SK-N-SH (cell line): ENCODE measurements around the gene MCTP1. TPM values are rescaled to one million over a fixed set of nuclear protein-coding genes. Genes with fewer than 3 reads are reported as not detected.

Source experiments
- CTCF ChIA-PET: fragments of 300-600, 350-600 bp; formaldehyde crosslinking; extraction: SDS; loops from one replicate; lab custom pipeline; 2021; lab: Yijun Ruan, JAX
- POLR2A ChIA-PET: fragments of 350-600 bp; sonication (Branson Sonifier 250); formaldehyde crosslinking; extraction: SDS; loops from one replicate; lab custom pipeline; 2020; ENCODE audit warnings: antibody characterized with exemption, inconsistent platforms; lab: Yijun Ruan, JAX
- DNase-seq: peaks from one replicate; pipeline ENCODE4 v3.0.0; 2012
- H2AFZ ChIP-seq: fragments of 200-600 bp; sonication (generic); 2 replicates; pipeline ENCODE4 v1.8.1; 2016; ENCODE audit warnings: antibody characterized with exemption, mild to moderate bottlenecking, low read depth
- H3F3A ChIP-seq: fragments of 200-600 bp; sonication (generic); replicated peaks from 2 replicates; pipeline ENCODE3; 2016; ENCODE audit warnings: antibody characterized with exemption, mild to moderate bottlenecking; ENCODE audit not compliant: insufficient read depth
- H3K27ac ChIP-seq, 2 experiments: fragments of 200-500 bp in 1 of 2; fragments of 200-600 bp in 1 of 2; sonication (Bioruptor generic) in 1 of 2; sonication (generic), shearing (Covaris generic) in 1 of 2; 2 replicates each; pipeline versions ENCODE4 v1.5.1 to v1.6.1; 2014 to 2016; ENCODE audit warnings: low read depth in 2 of 2, inconsistent platforms in 1 of 2, low read length in 1 of 2, mild to moderate bottlenecking in 1 of 2, mixed read lengths in 1 of 2
- H3K27me3 ChIP-seq: fragments of 200-600 bp; sonication (generic), shearing (Covaris generic); 2 replicates; pipeline ENCODE4 v1.6.1; 2016; ENCODE audit warnings: mixed run types; ENCODE audit not compliant: insufficient read depth
- H3K36me3 ChIP-seq, 2 experiments: fragments of 200-500 bp in 1 of 2; fragments of 200-600 bp in 1 of 2; sonication (Bioruptor generic) in 1 of 2; sonication (generic) in 1 of 2; replicated peaks in 1 of 2; 2 replicates each; pipeline versions ENCODE3 to v1.5.1; 2014 to 2016; ENCODE audit warnings: low read length in 1 of 2, mild to moderate bottlenecking in 1 of 2; ENCODE audit not compliant: insufficient read depth in 2 of 2, control insufficient read depth in 1 of 2
- H3K4me1 ChIP-seq, 2 experiments: fragments of 200-500 bp in 1 of 2; fragments of 200-600 bp in 1 of 2; sonication (Bioruptor generic) in 1 of 2; sonication (generic), shearing (Covaris generic) in 1 of 2; 2 replicates each; pipeline versions ENCODE4 v1.5.1 to v1.6.1; 2014 to 2016; ENCODE audit warnings: low read depth in 1 of 2, low read length in 1 of 2, mixed run types in 1 of 2; ENCODE audit not compliant: insufficient read depth in 2 of 2, control insufficient read depth in 1 of 2
- H3K4me2 ChIP-seq: fragments of 200-600 bp; sonication (generic), shearing (Covaris generic); 2 replicates; pipeline ENCODE4 v1.6.1; 2017; ENCODE audit warnings: mixed run types
- H3K4me3 ChIP-seq, 2 experiments: fragments of 200-500 bp in 1 of 2; fragments of 200-600 bp in 1 of 2; sonication (Bioruptor generic) in 1 of 2; sonication (generic), shearing (Covaris generic) in 1 of 2; 2 replicates each; pipeline versions ENCODE4 v1.5.1 to v1.8.1; 2014 to 2016; ENCODE audit warnings: low read depth in 2 of 2, inconsistent platforms in 1 of 2, low read length in 1 of 2, mild to moderate bottlenecking in 1 of 2, mixed read lengths in 1 of 2, moderate library complexity in 1 of 2
- H3K79me2 ChIP-seq: fragments of 200-600 bp; sonication (generic); 2 replicates; pipeline ENCODE4 v1.8.1; 2017; ENCODE audit warnings: mild to moderate bottlenecking; ENCODE audit not compliant: insufficient read depth
- H3K9ac ChIP-seq: fragments of 200-600 bp; sonication (generic); 2 replicates; pipeline ENCODE4 v1.6.1; 2017; ENCODE audit warnings: mixed run types
- H3K9me2 ChIP-seq: fragments of 200-600 bp; sonication (generic); 2 replicates; pipeline ENCODE4 v1.6.1; 2017; ENCODE audit warnings: mixed run types
- H3K9me3 ChIP-seq: fragments of 200-600 bp; sonication (generic); 2 replicates; pipeline ENCODE4 v1.6.1; 2017; ENCODE audit warnings: mixed run types, mild to moderate bottlenecking, moderate library complexity
- H4K20me1 ChIP-seq: fragments of 200-600 bp; sonication (generic); 2 replicates; pipeline ENCODE4 v1.6.1; 2017; ENCODE audit warnings: mild to moderate bottlenecking, mixed run types; ENCODE audit not compliant: insufficient read depth
- FOSL2 ChIP-seq: IDR thresholded peaks from 2 replicates; pipeline ENCODE4 v1.4.0; 2012; ENCODE audit warnings: low read depth, mild to moderate bottlenecking, moderate library complexity, borderline replicate concordance
- FOXJ3 ChIP-seq: sonication (generic); formaldehyde crosslinking; IDR thresholded peaks from 2 replicates; pipeline ENCODE4 v1.5.1; 2020; ENCODE audit warnings: mild to moderate bottlenecking, missing genetic modification reagents
- FOXM1 ChIP-seq: IDR thresholded peaks from 2 replicates; pipeline ENCODE4 v1.4.0; 2012; ENCODE audit warnings: low read depth, mild to moderate bottlenecking
- JUND ChIP-seq: IDR thresholded peaks from 2 replicates; pipeline ENCODE4 v1.4.0; 2012
- MAX ChIP-seq: IDR thresholded peaks from 2 replicates; pipeline ENCODE4 v1.4.0; 2012; ENCODE audit warnings: low read depth
- NFIC ChIP-seq: IDR thresholded peaks from 2 replicates; pipeline ENCODE4 v1.4.0; 2012; ENCODE audit warnings: borderline replicate concordance
- NRF1 ChIP-seq: IDR thresholded peaks from 2 replicates; pipeline ENCODE4 v1.6.1; 2012; ENCODE audit warnings: low read depth, mild to moderate bottlenecking, low read length
- PBX3 ChIP-seq: IDR thresholded peaks from 2 replicates; pipeline ENCODE4; 2012
- RCOR1 ChIP-seq: fragments of 150-350 bp; IDR thresholded peaks from 2 replicates; pipeline ENCODE4 v1.6.1; 2017; ENCODE audit warnings: antibody characterized with exemption, low read length
- REST ChIP-seq: IDR thresholded peaks from 2 replicates; pipeline ENCODE4 v1.6.1; 2012; ENCODE audit warnings: mild to moderate bottlenecking, low read depth, low read length, moderate library complexity
- RFX5 ChIP-seq: IDR thresholded peaks from 2 replicates; pipeline ENCODE4 v1.6.1; 2012; ENCODE audit warnings: mild to moderate bottlenecking, improper control_type of control experiment, low read length
- RXRA ChIP-seq: IDR thresholded peaks from 2 replicates; pipeline ENCODE4 v1.4.0; 2012; ENCODE audit warnings: low read depth, mild to moderate bottlenecking, borderline replicate concordance
- SMC3 ChIP-seq: IDR thresholded peaks from 2 replicates; pipeline ENCODE4 v1.6.1; 2012; ENCODE audit warnings: low read depth, low read length, improper control_type of control experiment
- USF1 ChIP-seq: IDR thresholded peaks from 2 replicates; pipeline ENCODE4 v1.4.0; 2012; ENCODE audit warnings: low read depth, borderline replicate concordance
- USF2 ChIP-seq: fragments of 150-350 bp; IDR thresholded peaks from 2 replicates; pipeline ENCODE4 v1.6.1; 2017; ENCODE audit warnings: antibody characterized with exemption, low read length, low read depth, borderline replicate concordance
- WGBS: methylation state at CpG from one replicate; pipeline ENCODE4 v1.1.6; 2017; ENCODE audit warnings: low lambda C conversion rate; 5-methylcytosine and 5-hydroxymethylcytosine counted together
- polyA plus RNA-seq, 3 experiments: library from polyadenylated mRNA; depleted of rRNA; stranded (reverse); fragments of >200 nt; gene quantifications; 2 replicates each; pipeline ENCODE4 v1.2.3, GENCODE V29; 2012

MCTP1 gene
- polyA plus RNA-seq, 1 of the 3 experiments (the other 2 are of a cell fraction): 0.53 TPM

- H3K36me3 ChIP-seq: no peaks in the 10 kb centered on the region
- no peaks in the 10 kb centered on the region for H3K9me2 ChIP-seq
- H3K4me1 ChIP-seq: no peaks in the 10 kb centered on the region
- H3K27ac ChIP-seq: no peak overlapping the region
- H3K27me3 ChIP-seq: no peaks in the 10 kb centered on the region
- no peaks in the 10 kb centered on the region for H4K20me1 ChIP-seq
- no peaks in the 10 kb centered on the region for H3K9me3 ChIP-seq
- POLR2A ChIA-PET: no interaction called here
- H2AFZ ChIP-seq: no peak overlapping the region
- no peaks in the 10 kb centered on the region for H3K79me2 ChIP-seq
- H3F3A ChIP-seq: no peaks in the 10 kb centered on the region
- H3K4me3 ChIP-seq: no peak overlapping the region
- CTCF ChIA-PET: no interaction called here
- H3K4me2 ChIP-seq: no peak overlapping the region
- no peak overlapping the region for H3K9ac ChIP-seq
- 3% methylated on average over 2 of the region's 2 CpGs for WGBS
- DNase-seq: no peak
- TF ChIP-seq RFX5 (no peak), NRF1 (no peak), NFIC (no peak), RXRA (no peak), RCOR1 (no peak), FOXJ3 (CRISPR knock-in tag) (no peak), FOSL2 (no peak), MAX (no peak), JUND (no peak), REST (no peak), USF2 (no peak), PBX3 (no peak), FOXM1 (no peak), USF1 (no peak), SMC3 (no peak)
Observed at GRCh38 chr5:95221234-95221633, 63.7 kb downstream of the MCTP1 start.
